GM18526 (cell line): Measurements from ENCODE around the gene MMP17.

Source experiments
- POLR2A ChIP-seq: IDR thresholded peaks from 3 replicates; pipeline ENCODE4 v1.6.1; 2011; ENCODE audit not compliant: insufficient read length; ENCODE audit errors: extremely low read depth

Gene MMP17

DNA sequence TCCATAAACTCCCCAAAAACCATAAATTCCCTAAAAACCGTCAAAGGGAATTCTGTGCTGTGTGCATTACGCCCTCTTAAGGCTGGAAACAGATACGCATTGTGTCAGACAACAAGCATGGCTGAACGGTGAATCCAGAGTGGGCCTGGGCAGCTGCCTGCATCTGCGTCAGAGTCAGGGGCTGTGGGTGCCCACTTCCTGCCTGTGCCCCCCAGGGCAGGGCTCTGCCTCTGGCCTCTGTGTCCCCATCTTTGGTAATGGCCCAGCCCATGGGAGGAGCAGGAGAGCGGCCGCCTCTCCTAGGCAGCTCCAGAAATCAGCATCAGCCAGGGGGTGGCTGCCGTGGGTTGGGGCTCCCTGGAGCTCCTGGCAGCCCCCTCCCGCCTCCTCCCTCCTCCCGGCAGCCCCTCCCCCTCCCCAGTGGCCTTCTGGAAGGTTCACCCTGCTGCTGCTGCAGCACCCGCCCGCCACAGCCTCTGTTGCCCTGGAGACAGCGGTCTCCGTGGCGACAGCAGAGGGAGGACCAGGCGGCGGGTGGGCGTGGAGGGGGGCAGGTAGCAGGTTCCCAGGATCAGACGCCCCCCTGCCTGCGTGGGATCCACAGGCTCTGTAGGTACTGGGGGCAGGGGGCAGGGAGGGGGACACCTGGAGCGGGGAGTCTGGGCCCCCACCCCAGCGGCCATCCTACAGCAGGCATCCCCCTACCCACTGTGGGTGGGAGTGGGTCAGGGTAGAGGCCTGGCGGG, 5.9 kb downstream of the MMP17 start:
- TF ChIP-seq POLR2A: no peak

DNA sequence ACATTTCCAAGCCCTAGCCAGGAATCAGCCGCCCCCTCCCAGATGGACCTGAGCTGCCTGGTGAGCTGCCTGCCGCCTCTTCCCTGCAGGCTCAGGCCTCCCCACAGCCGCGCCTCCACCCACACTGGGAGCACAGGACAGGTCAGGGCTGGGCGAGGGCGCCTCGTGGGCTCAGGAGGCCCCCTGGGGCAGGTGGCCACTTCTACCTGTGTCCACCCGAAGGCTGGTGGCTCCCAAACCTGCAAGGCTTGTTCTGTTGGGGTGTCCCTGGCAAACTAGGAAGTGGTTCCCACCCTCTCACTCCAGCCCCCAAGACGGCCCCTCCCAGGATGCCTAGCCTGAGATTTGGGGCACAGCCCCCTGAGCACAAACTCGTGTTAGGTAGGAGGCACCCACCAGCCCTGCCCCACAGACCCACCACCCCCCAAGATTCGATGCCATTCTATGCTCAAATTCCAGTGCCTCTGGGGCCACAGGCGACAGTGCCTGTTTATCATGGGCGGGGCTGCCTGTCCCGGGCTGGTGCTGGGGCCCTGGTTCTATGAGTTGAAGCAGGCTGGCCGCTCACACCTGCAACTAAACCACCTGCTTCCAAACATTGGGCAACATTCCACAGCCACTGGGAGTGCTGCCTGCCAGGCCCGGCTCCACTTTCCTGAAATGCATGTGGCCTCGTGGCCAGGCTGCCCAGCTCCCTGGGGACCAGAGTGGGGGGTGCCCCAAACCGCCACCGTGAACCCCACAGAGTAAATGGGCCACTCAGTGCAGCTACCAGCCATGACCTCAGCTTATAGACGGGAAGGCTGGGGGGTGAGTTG, 6.8 kb downstream of the MMP17 start:
- TF ChIP-seq POLR2A: no peak

DNA sequence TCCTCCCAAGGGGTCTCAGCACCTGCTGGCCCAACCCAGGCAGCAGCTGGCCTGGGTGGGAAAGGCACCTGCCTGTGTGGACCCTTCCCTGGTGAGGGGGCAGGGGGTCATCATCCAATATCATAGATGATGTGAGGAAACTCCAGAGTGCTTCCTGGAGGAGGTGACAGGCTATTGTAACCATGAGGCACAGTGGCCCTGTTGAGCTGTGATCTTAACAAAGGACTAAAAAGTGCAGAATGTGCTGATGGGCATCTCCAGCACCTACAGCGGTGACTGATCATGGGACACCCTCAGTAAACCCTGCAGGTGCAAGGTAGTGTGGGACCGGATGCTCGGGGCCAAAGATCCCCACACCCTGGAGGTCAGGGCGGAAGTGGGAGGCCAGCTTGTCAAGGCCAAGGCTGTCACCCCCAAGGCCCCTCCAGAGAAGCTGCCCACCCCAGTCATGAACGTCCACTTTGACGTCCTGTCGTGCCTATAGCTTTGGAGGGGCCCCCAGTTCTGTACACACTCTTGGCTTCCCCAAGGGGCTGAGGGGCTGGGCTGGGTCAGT, 7.5 kb downstream of the MMP17 start:
- TF ChIP-seq POLR2A: no peak

DNA sequence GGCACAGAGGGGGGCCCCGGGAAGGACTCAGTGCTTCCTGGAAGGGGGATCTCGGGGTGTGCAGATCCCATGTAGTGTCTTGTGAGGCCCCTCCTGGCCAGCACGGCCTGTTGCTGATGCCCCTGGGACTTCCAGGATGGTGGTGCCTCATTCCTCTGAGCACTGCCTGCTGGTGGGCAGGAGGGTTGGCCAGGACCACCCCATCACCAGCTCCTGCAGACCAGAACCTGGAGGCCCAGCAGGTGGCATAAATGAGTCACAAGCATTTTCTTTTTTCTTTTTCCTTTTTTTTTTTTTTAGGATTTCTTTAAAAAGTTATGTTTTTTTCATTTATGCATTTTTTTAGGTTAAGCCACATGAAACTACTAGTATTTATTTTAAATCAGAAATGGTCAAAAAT, 8.0 kb downstream of the MMP17 start:
- TF ChIP-seq POLR2A: no peak

DNA sequence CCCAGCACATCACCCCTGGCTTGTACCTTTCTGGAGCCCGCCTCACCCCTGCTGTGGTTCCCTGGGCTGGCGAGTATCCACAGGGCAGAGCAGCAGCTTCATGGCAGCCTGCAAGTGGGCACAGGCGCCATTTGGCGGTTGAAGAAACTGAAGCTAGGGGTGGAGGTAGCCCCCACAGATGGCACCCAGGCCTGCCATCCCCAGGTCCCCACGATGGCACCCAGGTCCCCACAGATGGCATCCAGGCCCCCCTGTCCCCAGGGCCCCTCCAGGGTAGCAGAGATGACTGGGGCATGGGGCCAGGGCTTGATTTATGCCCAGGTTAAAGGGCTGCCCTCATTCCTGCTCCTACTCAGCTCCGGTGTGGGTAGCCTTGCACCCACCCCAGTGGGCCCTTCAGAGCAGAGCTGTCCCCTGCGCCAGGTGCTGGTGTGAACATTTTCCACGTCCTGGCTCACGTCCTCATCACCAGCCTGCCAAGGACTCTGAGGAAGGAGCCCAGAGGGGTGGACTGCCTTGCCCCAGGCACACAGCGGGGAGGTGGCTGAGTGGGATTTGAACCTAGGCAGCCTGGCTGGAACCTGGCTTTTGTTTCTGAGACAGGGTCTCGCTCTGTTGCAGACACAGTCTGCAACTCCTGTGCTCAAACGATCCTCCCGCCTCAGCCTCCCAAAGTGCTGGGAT, 8.7 kb downstream of the MMP17 start:
- TF ChIP-seq POLR2A: no peak

DNA sequence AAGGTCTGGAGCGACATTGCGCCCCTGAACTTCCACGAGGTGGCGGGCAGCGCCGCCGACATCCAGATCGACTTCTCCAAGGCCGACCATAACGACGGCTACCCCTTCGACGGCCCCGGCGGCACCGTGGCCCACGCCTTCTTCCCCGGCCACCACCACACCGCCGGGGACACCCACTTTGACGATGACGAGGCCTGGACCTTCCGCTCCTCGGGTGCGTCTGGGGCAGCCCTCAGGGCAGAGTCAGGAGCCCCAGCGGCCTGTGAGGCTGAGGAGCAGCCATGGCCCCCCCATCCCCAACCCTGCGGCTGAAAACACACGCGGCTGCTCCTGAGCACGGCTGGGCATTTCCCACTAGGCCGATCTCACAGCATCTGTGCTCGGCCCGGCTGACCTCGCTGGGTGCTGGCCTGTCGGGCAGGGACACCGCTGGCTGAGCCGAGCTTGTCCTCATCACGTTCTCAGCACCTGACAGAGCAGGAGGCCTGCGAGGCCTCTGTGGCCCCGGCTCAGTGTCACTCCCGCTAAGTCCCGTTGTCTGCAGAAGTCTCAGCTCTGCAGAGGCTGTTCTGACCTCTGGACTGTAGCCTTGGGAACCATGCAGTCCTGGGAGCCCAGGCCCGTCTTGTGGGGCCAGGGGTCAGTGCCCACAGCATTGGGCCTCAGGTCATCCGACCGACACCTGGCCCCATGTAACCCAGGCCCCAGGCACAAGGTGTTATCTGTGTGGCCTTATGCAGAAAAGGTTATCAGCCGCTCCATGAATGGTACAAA, 12.6 kb downstream of the MMP17 start:
- no peak for TF ChIP-seq POLR2A

DNA sequence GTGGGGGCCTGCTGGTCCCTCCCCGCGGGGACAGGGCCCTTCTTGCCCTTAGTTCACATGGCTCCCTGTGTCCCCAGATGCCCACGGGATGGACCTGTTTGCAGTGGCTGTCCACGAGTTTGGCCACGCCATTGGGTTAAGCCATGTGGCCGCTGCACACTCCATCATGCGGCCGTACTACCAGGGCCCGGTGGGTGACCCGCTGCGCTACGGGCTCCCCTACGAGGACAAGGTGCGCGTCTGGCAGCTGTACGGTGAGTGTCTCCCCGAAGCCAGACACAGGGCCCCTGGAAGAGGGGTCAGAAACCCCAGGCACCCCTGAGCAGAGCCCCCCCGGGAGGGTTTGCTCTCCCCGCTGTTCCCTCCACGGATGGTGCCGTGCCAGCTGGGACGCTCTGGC, 13.4 kb downstream of the MMP17 start:
- no peak for TF ChIP-seq POLR2A

DNA sequence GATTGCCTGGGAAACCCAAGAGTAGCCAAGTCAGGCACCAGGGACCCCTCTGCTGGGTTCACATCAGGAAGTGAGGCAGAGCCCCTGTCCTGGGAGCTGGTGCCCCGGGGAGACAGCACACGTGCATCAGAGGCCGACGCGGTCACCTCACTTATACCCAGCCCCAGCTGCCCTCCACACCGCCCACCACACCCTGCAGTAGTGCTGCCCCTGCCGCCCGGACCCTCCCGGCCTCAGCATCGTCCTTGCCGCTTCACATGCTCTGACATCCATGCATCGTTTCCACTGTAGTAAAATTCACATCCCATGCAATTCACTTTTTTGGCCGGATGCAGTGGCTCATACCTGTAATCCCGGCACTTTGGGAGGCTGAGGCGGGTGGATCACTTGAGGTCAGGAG, 14.0 kb downstream of the MMP17 start:
- no peak for TF ChIP-seq POLR2A

DNA sequence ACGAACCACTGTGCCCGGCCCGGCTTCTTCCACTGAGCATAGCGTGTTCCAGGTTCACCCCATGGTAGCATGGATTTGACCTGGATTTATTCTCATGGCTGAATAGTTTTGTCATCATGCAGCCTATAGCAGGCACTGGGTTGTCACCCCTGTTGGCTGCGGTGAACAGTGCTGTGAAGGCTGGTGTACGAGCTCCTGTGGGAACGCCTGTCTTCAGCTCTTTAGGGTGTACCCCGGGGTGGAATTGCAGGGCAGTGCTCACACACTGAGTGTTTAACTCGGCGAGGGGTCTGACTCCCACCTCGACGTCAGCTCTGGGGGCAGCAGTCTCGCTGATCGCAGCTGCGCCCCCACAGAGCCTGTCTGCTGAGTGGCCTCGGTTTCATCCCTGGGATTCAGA, 15.3 kb downstream of the MMP17 start:
- no peak for TF ChIP-seq POLR2A

DNA sequence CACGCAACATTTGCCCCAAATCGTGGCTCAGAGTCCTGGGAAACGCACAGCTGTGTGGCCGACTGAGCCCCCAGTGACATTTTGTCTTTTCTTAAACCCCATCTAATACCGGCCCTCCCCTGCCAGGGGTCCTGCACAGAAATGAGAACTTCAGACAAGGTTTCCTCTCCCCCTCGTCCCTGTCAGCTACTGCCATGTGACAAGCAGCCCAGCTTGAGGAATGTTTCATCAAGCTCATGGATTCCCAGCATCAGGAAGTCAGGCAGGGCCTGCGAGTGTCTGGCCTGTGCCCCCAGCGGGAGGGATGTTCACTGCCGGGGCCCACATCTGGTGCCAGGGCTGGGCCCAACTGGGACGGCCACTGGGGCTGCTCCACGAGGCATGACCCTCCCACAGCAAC, 15.9 kb downstream of the MMP17 start:
- no peak for TF ChIP-seq POLR2A

DNA sequence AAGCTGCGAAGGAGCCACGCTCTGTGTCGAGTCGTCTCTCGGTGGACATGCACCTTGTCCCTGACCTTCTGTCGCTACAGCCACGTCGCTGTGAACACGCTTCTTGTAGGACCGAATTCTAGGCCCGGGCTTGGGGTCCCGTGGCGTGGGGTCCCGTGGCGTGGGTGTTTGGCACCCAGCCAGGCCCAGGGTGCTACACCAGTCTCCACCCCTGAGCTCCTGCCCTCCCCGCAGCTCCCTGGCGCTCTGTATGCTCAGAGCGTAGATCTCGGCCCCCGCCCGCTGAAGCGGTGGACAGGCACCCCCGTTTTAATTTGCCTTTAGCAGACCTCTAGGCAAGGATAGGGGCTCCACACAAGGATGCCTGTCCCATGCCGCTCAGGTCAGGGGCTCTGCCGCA, 16.5 kb downstream of the MMP17 start:
- TF ChIP-seq POLR2A: no peak

DNA sequence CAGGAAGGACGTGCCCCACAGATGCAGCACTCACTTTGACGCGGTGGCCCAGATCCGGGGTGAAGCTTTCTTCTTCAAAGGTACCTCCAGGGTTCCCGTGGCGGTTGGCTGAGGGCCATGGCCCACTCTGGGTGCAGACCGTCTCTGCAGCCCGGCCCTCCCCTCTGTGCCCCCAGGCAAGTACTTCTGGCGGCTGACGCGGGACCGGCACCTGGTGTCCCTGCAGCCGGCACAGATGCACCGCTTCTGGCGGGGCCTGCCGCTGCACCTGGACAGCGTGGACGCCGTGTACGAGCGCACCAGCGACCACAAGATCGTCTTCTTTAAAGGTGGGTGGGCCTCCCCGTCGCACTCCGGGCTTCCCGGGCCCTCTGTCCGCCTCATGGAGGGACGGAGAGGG, 16.9 kb downstream of the MMP17 start:
- no peak for TF ChIP-seq POLR2A

DNA sequence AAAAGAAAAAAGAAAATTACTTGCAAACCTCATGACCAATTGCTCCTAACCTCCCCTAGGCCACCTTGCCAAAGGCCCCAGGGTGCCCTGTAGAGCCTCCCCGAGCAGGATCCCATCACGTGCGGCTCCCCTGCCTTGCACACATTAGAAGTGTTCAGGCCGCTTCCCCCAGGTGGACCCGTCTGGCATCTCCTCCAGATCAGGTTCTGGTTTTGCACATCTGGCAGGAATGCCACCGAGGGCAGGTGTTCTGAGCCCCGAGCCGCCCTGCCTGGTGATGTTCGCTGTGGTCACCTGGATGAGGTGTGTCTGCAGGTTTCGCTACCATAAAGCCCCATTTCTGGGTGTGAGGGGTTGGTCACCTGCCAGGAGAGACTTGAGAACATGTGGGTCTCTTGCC, 19.3 kb downstream of the MMP17 start:
- TF ChIP-seq POLR2A: no peak

DNA sequence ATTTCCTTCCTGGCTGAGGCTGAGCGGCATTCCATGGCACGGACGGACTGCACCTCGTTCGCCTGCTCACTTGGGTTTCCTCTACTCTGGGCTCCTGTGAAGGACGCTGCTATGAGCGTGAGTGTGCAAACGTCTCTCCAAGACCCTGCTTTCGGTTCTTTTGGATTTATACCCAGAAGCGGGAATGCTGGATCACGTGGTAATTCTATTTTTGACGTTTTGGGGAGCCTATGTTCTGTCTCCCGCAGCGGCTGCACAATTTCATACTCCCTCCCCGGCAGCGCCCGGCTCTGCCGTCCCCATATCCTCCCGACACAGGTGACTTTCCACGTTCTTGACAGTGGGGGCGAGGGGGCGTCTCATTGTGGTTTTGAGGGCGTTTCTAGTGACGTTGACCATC, 20.6 kb downstream of the MMP17 start:
- TF ChIP-seq POLR2A: no peak
